ENCODE results near the gene NAA50. TPM values are rescaled to one million over a fixed set of nuclear protein-coding genes. Genes with fewer than 3 reads are reported as not detected.
A peak's percentile ranks its signal among the peaks of the same experiment; 100 is the strongest.

The NAA50 gene
- total and polyA plus RNA-seq, 10 of the 15 experiments (the other 5 are each of a cell fraction or from before 2014, with no cell fraction given), result 31.7 to 205 (median 110) TPM

DNA sequence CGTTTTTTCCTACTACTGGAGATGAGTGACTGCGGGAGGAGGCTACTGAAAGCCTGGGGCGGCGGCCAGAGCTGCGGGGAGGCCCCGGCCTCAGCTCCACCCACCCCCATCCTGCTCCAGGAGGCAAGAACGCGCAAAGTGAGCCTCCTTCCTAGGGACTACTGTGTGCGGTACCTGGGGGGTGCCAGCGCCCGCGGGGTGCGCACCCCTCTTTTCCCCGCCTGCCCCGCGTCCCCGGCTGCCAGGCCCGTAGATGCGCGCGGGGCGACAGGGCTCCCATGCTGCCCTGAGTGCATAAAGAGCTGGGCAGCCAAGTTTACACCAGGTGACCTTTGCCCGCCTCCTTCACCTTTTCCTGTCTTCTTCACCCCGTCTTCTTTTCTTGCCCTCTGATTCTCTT is 47.1 kb downstream of the NAA50 start (continued):
- TF ChIP-seq, protein P1, sequence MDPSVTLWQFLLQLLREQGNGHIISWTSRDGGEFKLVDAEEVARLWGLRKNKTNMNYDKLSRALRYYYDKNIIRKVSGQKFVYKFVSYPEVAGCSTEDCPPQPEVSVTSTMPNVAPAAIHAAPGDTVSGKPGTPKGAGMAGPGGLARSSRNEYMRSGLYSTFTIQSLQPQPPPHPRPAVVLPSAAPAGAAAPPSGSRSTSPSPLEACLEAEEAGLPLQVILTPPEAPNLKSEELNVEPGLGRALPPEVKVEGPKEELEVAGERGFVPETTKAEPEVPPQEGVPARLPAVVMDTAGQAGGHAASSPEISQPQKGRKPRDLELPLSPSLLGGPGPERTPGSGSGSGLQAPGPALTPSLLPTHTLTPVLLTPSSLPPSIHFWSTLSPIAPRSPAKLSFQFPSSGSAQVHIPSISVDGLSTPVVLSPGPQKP (IDR thresholded peaks at IDR 0.05; ENCODE audit: low read depth, low read length), result no peak
- TF ChIP-seq NR2F1 (conservative IDR thresholded peaks at IDR 0.05), result 0 out of 2 replicates have a peak, but pooled peaks have one; percentile 34
- no peak for TF ChIP-seq KAT2A (conservative IDR thresholded peaks at IDR 0.05; ENCODE audit: control insufficient read depth, low read depth, low read length)
- TF ChIP-seq, protein P2, sequence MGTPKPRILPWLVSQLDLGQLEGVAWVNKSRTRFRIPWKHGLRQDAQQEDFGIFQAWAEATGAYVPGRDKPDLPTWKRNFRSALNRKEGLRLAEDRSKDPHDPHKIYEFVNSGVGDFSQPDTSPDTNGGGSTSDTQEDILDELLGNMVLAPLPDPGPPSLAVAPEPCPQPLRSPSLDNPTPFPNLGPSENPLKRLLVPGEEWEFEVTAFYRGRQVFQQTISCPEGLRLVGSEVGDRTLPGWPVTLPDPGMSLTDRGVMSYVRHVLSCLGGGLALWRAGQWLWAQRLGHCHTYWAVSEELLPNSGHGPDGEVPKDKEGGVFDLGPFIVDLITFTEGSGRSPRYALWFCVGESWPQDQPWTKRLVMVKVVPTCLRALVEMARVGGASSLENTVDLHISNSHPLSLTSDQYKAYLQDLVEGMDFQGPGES (IDR thresholded peaks at IDR 0.05), result no peak
- no peak for TF ChIP-seq STAT3 (IDR thresholded peaks at IDR 0.05; ENCODE audit: low read depth, low read length)
- no peak for TF ChIP-seq CHD4 (IDR thresholded peaks at IDR 0.05)
- no peak for TF ChIP-seq TBL1XR1 (IDR thresholded peaks at IDR 0.05; ENCODE audit: low read depth, low read length)
- 0 out of 2 replicates have a peak, but pooled peaks have one; percentile 22 for TF ChIP-seq POLR2A (IDR thresholded peaks at IDR 0.05; ENCODE audit: low read depth, low read length)

DNA sequence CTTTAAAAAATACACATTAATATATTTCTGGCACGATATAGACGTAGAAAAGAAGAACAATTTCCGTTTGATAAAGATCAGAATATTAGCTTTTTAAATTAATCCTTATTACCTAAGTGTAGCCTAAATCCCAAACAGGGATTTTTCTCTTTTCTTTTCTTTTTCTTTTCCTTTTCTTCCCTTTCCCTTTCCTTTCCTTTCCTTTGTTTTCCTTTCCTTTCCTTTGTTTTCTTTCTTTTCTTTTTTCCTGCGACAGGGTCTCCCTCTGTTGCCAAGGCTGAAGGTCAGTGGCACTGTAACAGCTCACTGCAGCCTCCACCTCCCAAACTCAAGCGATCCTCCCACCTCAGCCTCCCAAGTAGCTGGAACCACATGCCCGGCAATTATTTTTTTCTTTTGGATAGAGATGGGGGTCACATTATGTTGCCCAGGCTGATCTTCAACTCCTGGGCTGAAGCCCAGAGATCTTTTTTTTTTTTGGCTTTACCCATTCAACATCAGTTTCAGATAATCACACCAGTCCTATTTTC is 47.8 kb downstream of the NAA50 start:
- H2AFZ ChIP-seq (ENCODE audit: control insufficient read depth, low read depth, low read length), result no peak overlapping the region; the same call in 1 of the 2 replicates
- peaks cover 8% of the 10 kb centered on the region; the same call in 1 of the 2 replicates for H3K4me1 ChIP-seq (ENCODE audit: control insufficient read depth, insufficient read depth, low read length)
- H3K9me3 ChIP-seq (replicated peaks; ENCODE audit: control insufficient read depth, insufficient read depth, low read length), result no peaks in the 10 kb centered on the region
- FAIRE-seq (no peak), DNase-seq (ENCODE audit: low read depth, low spot score) (no peak), ATAC-seq (no peak)
- H3K4me3 ChIP-seq, result peak overlapping the region; percentile 88; the same call in 1 of the 2 replicates
- no peaks in the 10 kb centered on the region for H4K20me1 ChIP-seq (ENCODE audit: control insufficient read depth, insufficient read depth)
- intact Hi-C loops (cut with micrococcal nuclease; ENCODE audit: unreplicated experiment), result no loop called here
- SMC1A ChIA-PET (ENCODE audit: uncharacterized antibody, unreplicated experiment), result interaction anchor here (1.2 to 1.4 kb wide), 3 partner anchors 26 to 121 kb away, joined by 3 to 4 read pairs (median 3); no protein-coding TSS in a partner anchor
- H3K27me3 ChIP-seq (replicated peaks in 1 of 2; ENCODE audit: control insufficient read depth in 2 of 2, insufficient read depth in 2 of 2, low read length in 1 of 2), result no peaks in the 10 kb centered on the region
- 96% methylated on average over 6 of the region's 6 CpGs for WGBS (ENCODE audit: insufficient coverage, insufficient replicate concordance, low lambda C conversion rate, missing lambda C conversion rate)
- no TSS peak for BruUV-seq (replicated peaks)
- no peaks in the 10 kb centered on the region; a peak in 1 of 4 replicates for H3K36me3 ChIP-seq (ENCODE audit: control insufficient read depth in 2 of 2, insufficient read depth in 2 of 2, low read length in 1 of 2)
- in situ Hi-C loops (cut with MboI), result no loop called here
- H3K27ac ChIP-seq (ENCODE audit: control insufficient read depth, insufficient read depth), result no peak overlapping the region
- H3K79me2 ChIP-seq (ENCODE audit: control insufficient read depth, insufficient read depth, low read length), result peaks cover 21% of the 10 kb centered on the region
- H3K9ac ChIP-seq (ENCODE audit: control insufficient read depth, insufficient read depth, low read length), result no peak overlapping the region
- TF ChIP-seq MEF2A (IDR thresholded peaks at IDR 0.05; ENCODE audit: insufficient read depth, low read depth, low read length) (no peak), NFIC (IDR thresholded peaks at IDR 0.05; ENCODE audit: low read depth, low read length) (no peak), MYC (IDR thresholded peaks at IDR 0.05; ENCODE audit: insufficient read depth, insufficient read length, insufficient replicate concordance, low read length, severe bottlenecking) (no peak), FOXK2 (IDR thresholded peaks at IDR 0.05) (no peak)
- POLR2A ChIA-PET, result interaction anchor here (1.5 kb wide), 1 partner anchor 43 kb away, joined by 6 read pairs; no protein-coding TSS in a partner anchor
- CTCF ChIA-PET, result interaction anchor here (0.9 to 3.3 kb wide), 5 partner anchors 31 to 203 kb away, joined by 3 to 18 read pairs (median 4); partner anchors contain the start of gene NAA50
- H3K4me2 ChIP-seq (ENCODE audit: control insufficient read depth, insufficient read depth), result peak overlapping the region; percentile 95
- RAD21 ChIA-PET (ENCODE audit: unreplicated experiment), result interaction anchor here (0.7 to 1.2 kb wide), 4 partner anchors 40 to 711 kb away, joined by 3 read pairs; no protein-coding TSS in a partner anchor

All from GM12878 (cell line).